Astrocyte of the spinal cord (primary cell): ENCODE data around the gene TTC7B.

Experiments
- DNase-seq: peaks from one replicate; pipeline ENCODE4 v3.0.0; 2011; ENCODE audit warnings: low read depth, low spot score
- H3K4me3 ChIP-seq: 2 replicates; pipeline ENCODE4 v1.5.1; 2011; ENCODE audit warnings: low read depth, mild to moderate bottlenecking, low read length, moderate library complexity
- CTCF ChIP-seq: IDR thresholded peaks from 2 replicates; pipeline ENCODE4 v1.5.1; 2012; ENCODE audit warnings: low read depth, mild to moderate bottlenecking, low read length, inconsistent platforms
- in situ Hi-C: cut with HindIII; loops from 2 replicates; pipeline ENCODE4 v1.10.0; 2017; ENCODE audit warnings: low sequenced_read_pairs

The TTC7B gene

GRCh38 chr14:90750191-90750590 lies 66.0 kb downstream of the TTC7B start:
- no peak for TF ChIP-seq CTCF
- in situ Hi-C loops: no loop called here
- DNase-seq: no peak
- H3K4me3 ChIP-seq: no peak overlapping the region

- no peak overlapping the region for H3K4me3 ChIP-seq
- TF ChIP-seq CTCF: no peak
- DNase-seq: no peak
- in situ Hi-C loops: no loop called here
These were observed 68.3 kb downstream of the TTC7B start for GRCh38 chr14:90747909-90748308.

GRCh38 chr14:90743826-90744225 lies 72.4 kb downstream of the TTC7B start:
- DNase-seq: no peak
- no peak for TF ChIP-seq CTCF
- H3K4me3 ChIP-seq: no peak overlapping the region
- in situ Hi-C loops: no loop called here

- H3K4me3 ChIP-seq: no peak overlapping the region
- no peak for DNase-seq
- TF ChIP-seq CTCF: no peak
- in situ Hi-C loops: no loop called here
These were observed 72.8 kb downstream of the TTC7B start for GRCh38 chr14:90743425-90743824.

GRCh38 chr14:90742729-90743128 lies 73.5 kb downstream of the TTC7B start:
- in situ Hi-C loops: no loop called here
- no peak overlapping the region for H3K4me3 ChIP-seq
- no peak for DNase-seq
- no peak for TF ChIP-seq CTCF

GRCh38 chr14:90742252-90742651 lies 74.0 kb downstream of the TTC7B start:
- no peak for TF ChIP-seq CTCF
- H3K4me3 ChIP-seq: no peak overlapping the region
- in situ Hi-C loops: no loop called here
- no peak for DNase-seq

GRCh38 chr14:90741682-90741946 lies 74.6 kb downstream of the TTC7B start:
- TF ChIP-seq CTCF: no peak
- in situ Hi-C loops: no loop called here
- H3K4me3 ChIP-seq: no peak overlapping the region
- DNase-seq: no peak
